SU-DHL-6 (cell line): ENCODE measurements around the gene IQCE.
"Not testable (repeated sequence)": the region's sequence is repeated elsewhere in the genome, so short reads cannot be mapped to it uniquely, and the experiment has no call there.

Source experiments
- EZH2phosphoT487 ChIP-seq: fragments of 200-600 bp; sonication (generic), shearing (Covaris generic); conservative IDR thresholded peaks from 2 replicates; pipeline ENCODE4 v1.6.1; 2018; ENCODE audit warnings: mild to moderate bottlenecking, antibody characterized with exemption, low read length, moderate library complexity, mixed read lengths
- TF ChIP-seq, protein P1 (sequence below): fragments of 200-600 bp; sonication (generic); IDR thresholded peaks from one replicate; pipeline ENCODE4 v1.5.1; 2017; ENCODE audit warnings: antibody characterized with exemption, mild to moderate bottlenecking, low read length, moderate library complexity; ENCODE audit not compliant: insufficient read depth, poor library complexity, severe bottlenecking

DNA sequence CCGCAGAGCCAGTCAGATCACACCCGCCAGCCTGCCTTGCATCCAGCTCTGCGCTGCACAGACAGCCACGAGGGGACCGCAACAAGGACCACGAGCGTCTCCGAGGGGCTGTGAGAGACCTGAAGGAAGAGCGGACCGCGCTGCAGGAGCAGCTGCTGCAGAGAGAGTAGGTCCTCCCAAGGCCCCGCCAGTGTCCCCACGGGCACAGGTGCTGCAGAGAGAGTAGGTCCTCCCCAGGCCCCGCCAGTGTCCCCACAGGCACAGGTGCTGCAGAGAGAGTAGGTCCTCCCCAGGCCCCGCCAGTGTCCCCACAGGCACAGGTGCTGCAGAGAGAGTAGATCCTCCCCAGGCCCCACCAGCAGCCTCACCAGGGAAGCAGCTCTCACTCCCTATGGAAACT is 31.2 kb downstream of the IQCE start:
- TF ChIP-seq, protein P1, sequence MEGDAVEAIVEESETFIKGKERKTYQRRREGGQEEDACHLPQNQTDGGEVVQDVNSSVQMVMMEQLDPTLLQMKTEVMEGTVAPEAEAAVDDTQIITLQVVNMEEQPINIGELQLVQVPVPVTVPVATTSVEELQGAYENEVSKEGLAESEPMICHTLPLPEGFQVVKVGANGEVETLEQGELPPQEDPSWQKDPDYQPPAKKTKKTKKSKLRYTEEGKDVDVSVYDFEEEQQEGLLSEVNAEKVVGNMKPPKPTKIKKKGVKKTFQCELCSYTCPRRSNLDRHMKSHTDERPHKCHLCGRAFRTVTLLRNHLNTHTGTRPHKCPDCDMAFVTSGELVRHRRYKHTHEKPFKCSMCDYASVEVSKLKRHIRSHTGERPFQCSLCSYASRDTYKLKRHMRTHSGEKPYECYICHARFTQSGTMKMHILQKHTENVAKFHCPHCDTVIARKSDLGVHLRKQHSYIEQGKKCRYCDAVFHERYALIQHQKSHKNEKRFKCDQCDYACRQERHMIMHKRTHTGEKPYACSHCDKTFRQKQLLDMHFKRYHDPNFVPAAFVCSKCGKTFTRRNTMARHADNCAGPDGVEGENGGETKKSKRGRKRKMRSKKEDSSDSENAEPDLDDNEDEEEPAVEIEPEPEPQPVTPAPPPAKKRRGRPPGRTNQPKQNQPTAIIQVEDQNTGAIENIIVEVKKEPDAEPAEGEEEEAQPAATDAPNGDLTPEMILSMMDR, result not testable (repeated sequence)
- not testable (repeated sequence) for TF ChIP-seq EZH2phosphoT487
